HG03457 (cell line): ENCODE results near the gene SLC1A5.
"Not testable (repeated sequence)": the region's sequence is repeated elsewhere in the genome, so short reads cannot be mapped to it uniquely, and the experiment has no call there.

Source experiments
- ATAC-seq: cut with Tn5 transposase; IDR thresholded peaks from one replicate; pipeline ENCODE4 v1.9.1; 2021; ENCODE audit warnings: moderate number of reproducible peaks; ENCODE audit not compliant: unreplicated experiment

SLC1A5 gene

GRCh38 chr19:46772170-46773017, 16.0 kb downstream of the SLC1A5 start:
- ATAC-seq = no peak

DNA sequence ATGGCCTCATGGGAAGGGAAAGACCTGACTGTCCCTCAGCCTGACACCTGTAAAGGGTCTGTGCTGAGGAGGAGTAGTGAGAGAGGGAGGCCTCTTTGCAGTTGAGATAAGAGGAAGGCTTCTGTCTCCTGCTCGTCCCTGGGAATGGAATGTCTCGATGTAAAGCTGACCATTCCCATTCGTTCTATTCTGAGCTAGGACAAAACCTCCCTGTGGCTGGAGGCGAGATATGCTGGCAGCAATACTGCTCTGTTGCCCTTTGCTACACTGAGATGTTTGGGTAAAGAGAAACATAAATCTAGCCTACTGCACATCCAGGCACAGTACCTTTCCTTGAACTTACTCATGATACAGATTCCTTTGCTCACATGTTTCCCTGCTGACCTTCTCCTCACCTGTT, 19.6 kb downstream of the SLC1A5 start:
- not testable (repeated sequence) for ATAC-seq

- no peak for ATAC-seq
Observed at GRCh38 chr19:46766569-46767317, 21.7 kb downstream of the SLC1A5 start.

DNA sequence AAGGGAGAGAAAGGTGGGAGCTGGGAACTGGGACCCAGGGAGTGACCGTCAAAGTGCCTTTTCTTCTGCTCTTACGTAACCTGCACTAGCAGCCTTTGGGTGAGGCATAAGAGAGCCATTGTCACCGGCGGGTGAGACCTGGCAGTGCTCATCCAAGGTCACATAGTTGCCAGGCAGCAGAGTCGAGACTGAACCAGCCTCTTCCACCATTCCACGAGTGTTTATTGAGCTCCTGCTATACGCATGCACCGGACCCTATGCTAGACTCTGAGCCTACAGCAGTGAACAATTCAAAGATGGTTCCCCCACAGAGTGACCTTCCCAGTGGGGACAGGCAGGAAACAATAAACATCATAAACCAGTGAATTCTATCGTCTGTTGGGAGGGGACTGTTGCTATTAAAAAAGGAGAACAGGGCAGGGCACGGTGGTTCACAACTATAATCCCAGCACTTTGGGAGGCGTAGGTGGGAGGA, 23.5 kb downstream of the SLC1A5 start:
- no peak for ATAC-seq

GRCh38 chr19:46762245-46762890, 26.0 kb downstream of the SLC1A5 start:
- ATAC-seq = no peak

GRCh38 chr19:46761418-46761831, 27.0 kb downstream of the SLC1A5 start:
- no peak for ATAC-seq

- not testable (repeated sequence) for ATAC-seq
Observed at GRCh38 chr19:46760897-46761296, 27.5 kb downstream of the SLC1A5 start.

- no peak for ATAC-seq
Observed at GRCh38 chr19:46760363-46760762, 28.0 kb downstream of the SLC1A5 start.

- no peak for ATAC-seq
Observed at GRCh38 chr19:46759817-46760333, 28.5 kb downstream of the SLC1A5 start.

GRCh38 chr19:46759206-46759605, 29.2 kb downstream of the SLC1A5 start:
- no peak for ATAC-seq

- ATAC-seq = no peak
Observed at GRCh38 chr19:46756544-46756888, 31.9 kb downstream of the SLC1A5 start.

DNA sequence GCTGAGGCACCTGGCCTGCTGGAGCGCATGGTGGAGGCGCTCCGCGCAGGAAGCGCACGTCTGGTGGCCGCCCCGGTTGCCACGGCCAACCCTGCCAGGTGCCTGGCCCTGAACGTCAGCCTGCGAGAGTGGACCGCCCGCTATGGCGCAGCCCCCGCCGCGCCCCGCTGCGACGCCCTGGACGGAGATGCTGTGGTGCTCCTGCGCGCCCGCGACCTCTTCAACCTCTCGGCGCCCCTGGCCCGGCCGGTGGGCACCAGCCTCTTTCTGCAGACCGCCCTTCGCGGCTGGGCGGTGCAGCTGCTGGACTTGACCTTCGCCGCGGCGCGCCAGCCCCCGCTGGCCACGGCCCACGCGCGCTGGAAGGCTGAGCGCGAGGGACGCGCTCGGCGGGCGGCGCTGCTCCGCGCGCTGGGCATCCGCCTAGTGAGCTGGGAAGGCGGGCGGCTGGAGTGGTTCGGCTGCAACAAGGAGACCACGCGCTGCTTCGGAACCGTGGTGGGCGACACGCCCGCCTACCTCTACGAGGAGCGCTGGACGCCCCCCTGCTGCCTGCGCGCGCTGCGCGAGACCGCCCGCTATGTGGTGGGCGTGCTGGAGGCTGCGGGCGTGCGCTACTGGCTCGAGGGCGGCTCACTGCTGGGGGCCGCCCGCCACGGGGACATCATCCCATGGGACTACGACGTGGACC, 32.4 kb downstream of the SLC1A5 start:
- ATAC-seq = no peak

DNA sequence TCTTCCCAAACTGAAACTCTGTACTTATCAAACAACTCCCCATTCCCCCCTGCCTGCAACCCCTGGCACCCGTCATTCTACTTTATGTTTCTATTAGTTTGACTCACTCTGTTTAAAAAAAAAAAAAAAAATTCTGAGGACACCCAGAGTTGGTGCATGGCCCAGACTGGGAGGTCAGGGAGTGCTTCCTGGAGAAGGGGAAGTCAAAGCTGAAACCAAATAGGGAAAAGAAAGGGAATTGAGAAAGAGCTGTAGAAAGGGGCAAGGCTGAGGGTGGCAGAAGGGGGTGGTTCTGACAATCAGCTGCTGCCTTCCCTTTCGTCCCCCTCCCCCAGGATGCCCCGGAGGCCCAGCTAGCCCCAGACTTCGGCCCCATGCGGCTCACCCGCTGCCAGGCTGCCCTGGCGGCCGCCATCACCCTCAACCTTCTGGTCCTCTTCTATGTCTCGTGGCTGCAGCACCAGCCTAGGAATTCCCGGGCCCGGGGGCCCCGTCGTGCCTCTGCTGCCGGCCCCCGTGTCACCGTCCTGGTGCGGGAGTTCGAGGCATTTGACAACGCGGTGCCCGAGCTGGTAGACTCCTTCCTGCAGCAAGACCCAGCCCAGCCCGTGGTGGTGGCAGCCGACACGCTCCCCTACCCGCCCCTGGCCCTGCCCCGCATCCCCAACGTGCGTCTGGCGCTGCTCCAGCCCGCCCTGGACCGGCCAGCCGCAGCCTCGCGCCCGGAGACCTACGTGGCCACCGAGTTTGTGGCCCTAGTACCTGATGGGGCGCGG, 33.1 kb downstream of the SLC1A5 start:
- no peak for ATAC-seq

GRCh38 chr19:46753420-46754155, 34.8 kb downstream of the SLC1A5 start:
- ATAC-seq = no peak

DNA sequence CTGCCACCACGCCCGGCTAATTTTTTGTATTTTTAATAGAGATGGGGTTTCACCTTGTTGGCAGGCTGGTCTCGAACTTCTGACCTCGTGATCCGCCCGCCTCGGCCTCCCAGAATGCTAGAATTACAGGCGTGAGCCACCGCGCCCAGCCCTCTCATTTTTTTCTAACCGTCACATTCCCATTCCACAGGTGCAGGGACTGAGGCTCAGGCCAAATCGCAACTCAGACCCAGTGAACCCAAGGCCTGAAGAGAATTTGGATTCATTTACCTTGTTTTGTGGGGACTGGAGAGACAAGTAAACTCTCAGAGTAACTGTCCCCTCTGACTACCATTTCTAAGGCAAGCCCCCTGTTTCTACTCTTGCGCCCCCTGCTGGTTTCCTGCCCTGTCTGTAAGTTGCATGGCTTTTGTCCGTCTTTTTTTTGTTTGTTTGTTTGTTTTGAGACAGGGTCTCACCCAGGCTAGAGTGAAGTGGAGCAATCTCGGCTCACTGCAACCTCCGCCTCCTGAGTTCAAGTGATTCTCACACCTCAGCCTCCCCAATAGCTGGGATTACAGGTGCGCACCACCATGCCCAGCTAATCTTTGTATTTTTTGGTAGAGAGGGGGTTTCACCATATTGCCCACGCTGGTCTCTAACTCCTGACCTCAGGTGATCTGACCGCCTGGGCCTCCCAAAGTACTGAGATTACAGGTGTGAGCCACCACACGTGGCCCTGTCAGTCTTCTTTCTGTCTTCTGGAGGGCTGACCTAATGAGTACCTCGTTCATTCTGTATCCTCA, 39.9 kb downstream of the SLC1A5 start:
- no peak for ATAC-seq

DNA sequence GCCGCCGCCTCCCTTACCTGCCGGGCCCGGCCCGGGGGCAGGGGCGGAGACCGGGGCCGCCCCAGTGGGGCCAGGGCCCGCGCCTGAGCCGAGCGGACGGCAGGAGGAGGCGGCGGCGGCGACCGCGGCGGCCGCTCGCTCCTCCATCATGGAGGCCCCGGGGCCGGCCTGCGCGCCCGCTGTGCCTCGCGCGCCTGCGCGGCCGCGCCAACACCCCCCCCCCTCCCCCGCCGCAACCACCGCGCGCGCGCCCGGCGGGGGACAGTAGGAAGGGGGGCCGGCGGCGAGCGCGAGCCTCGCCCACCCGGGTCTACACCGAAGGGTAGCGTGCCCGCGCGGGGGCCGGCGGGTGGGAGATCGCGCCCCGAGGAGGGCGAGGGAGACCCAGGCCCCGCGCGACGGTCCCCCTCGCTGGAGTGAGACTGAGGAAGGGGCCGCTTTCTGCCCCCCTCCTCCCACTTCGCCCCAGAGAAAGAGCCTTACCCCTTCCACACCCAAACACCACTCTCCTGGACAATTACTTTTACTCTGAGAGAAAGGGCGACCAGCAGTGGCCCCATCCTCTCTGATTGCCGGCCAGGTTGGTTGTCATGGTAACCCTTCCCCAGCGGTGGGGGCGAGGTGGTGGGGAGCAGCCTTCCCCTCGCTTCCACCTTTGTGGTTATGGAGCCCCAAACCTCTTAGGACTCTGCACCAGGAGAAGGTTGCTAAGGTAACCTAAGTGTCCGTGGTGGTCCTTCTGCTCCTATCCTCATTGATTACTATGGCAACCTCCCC, 41.9 kb downstream of the SLC1A5 start, which contains the start of gene STRN4:
Gene STRN4, minus strand, starts transcription at position 170 of the 777 bp plus-strand sequence. Its CDS starts 20 bp downstream, at position 150.
- ATAC-seq = no peak

- no peak for ATAC-seq
Observed at GRCh38 chr19:46745521-46746280, 42.7 kb downstream of the SLC1A5 start, which contains the start of gene FKRP. TSS of gene FKRP (plus strand) at chr19:46746057. CDS start at chr19:46755451, 9,394 bp downstream.
